Ammon's horn (tissue), 1 donor: Measurements from ENCODE around the gene NHEJ1.
A peak's percentile ranks its signal among the peaks of the same experiment; 100 is the strongest.

Experiments
- DNase-seq: peaks from one replicate; pipeline ENCODE4 v3.0.0-alpha.2; 2016; ENCODE audit warnings: low spot score

Gene NHEJ1

DNA sequence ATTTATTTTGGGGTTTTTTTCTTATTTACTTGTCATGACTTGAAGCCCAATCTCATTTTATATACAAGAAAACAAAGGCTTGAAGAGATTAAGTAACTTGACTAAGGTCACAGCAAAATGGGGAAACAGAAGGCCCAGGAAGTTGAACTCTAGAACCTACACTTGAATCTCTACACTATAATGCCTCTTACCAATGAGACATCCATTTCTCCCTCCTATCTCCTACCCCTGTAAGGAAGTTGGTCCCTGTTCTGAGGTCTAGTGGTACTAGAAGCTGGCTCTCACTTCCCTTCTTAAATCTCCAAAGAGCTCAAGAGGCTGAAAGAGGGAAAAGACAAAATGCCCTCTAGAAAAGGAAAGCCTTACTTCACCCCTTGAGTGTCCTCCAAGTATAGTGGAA, 74.4 kb downstream of the NHEJ1 start:
- no peak for DNase-seq

DNA sequence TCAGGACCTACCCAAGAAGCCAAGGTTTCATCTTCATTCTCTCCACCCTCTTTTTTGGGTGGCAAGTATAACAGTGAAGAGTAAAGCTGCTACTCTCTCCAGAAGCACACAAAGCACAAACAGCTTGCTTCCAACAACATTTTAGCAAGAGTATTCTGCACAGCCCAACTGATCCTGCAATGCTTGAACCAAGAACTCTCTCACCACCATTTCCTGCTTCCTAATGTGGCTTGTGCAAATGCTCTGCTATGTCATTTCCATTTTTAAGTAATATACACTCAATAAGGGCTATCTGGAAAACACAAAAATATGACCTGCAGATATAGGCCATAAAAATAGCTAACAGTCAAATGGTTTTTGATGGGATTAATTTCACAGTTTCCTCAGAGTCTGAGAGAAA, 75.8 kb downstream of the NHEJ1 start:
- DNase-seq, result no peak

DNA sequence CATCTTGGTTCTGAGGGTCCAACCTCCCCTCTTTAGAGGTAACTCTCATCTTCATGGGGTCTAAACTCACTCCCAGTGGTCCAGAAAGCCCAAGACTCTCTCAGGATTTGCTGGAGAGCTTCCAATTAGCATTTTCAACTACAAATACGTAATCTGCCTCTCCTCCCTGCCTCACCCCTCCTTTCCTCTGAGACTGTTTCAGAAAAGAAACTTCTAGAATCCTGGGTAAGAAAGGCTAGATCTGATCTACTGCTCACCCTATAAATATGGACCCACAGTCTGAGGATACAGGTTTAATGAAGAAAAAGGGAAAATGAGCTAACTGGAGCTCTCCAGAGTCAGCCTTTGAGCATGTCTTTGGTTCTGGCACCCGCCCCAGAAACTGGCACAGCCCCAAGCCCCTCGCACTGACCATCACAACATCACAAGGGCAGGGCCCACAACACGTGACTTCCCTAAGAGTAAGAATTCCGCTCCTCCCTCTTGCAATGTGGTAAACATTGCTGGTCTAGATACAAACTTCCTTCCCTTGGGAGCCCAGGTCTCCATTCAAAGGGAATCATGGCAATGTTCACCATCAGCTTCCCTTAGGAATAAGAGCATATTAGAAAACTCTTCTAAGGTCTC, 78.2 kb downstream of the NHEJ1 start:
- DNase-seq, result no peak

DNA sequence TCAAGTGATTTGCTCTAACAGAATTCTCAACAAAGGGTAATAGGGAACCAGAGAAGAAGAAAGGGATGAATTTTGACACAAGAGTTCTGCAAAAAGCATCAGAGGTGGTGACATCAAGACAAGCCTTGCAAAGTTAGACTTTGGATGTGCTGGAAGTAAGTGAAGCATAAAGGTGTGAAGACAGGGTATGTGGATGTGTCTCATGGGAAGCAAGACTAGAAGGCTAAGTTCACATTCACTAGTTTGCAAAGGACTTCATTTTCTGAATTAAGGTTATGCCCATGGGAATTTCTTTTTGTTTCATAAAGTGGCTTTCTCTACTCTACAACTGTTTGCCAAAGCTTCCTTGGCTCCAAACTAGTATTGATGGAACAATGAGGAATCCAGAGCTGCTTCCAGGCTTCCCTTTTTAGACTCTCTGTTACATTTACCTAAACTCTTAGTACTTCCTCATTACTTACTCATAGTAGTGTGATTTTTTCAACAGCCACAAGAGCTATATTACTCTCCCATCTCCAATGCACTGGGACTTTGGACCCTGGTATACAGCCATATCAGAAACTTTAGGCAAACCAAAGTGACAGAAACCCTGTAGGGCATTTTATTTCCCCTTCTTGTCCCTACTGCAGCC, 78.8 kb downstream of the NHEJ1 start:
- no peak for DNase-seq

DNA sequence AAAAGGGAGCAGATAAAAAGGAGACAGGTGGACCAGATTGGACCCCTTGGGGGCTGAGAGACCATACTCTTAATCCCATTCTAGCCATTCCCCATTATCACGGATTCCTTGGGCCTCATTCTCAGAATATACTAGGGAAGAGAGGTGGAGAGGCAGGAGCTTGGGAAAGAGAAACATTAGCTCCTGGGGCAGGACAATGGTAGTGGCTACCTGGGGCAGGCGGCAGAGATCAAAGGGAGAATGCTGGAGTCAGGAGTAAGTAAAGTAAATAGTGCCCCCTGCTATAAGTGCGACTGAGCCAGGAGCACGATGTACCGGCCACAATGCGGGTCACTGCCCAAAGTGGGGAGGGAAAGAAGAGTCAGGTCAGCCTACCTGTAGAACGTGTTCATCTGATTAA, 79.5 kb downstream of the NHEJ1 start:
- DNase-seq, result no peak

DNA sequence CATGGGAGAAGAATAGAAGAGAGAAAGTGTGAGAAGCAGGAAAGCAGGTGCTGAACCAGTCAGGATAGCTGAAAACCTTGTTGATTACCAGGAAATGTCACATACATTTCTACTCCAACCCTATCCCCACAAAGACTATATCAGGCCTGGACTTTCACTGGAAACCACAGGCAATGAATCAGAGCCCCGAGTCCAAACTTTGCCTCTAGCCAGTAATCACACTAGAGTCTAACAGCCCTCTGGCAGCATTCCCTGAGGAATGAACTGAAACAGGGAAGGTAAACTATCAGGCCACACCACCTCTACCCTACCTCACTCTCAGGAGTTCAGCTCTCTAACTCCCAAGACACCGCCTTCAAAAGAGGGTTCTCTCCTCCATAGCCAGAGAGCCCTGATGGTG, 81.2 kb downstream of the NHEJ1 start:
- DNase-seq, result no peak

DNA sequence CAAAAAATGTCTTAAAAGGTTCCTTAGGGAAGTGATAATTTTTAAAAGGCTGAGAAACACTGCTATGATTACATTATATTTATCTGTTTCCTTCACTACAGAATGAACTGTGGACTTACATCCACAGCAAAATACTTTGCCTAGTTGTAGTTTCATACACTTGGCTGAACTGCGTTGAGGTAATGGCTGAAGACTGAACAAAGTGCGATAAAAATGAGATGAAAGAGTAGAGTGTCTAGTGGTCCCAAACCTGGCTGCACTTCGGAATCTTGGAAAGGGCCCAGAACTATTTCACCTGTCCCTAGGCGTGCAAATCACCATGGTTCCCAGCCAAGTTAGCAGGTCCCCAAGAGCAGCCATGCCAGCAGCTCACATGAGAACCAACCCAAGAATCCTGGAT, 81.7 kb downstream of the NHEJ1 start:
- no peak for DNase-seq

DNA sequence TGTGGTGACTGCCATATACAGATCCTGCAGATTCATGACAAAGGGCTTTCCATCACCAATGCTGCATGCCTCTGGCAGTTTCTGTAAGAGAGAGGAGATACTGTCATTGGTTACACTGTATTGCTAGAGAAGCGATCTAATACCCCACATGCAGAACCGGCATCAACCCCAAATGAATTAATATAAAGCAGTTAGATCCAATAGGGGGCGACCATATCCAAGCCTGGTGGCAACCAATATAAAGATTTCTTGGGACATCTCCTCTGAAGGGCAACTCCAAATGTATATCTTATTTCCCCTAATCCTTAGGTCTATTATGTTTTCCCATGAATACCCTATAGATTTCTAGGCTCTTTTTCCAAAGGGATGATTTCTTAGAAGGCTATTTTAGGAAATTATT, 82.5 kb downstream of the NHEJ1 start:
- DNase-seq, result no peak

DNA sequence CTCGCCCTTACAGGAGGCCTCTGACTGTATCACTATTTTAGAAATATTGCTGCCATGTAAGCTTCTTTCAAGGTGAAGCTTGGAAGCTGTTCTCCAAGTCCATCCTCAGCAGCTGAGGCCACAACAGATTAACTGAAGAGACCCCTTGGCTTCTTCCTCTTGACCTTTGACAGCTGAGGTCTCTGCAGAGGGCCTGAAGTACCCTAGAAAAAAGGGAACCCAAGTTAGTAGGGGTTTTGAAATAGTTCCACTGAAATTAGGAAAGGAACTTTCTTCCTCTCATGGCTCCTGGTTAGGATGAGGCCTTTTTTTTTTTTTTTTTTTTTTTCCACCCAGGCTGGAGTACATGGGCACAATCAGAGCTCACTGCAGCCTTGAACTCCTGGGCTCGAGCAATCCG, 84.4 kb downstream of the NHEJ1 start:
- DNase-seq, result no peak

DNA sequence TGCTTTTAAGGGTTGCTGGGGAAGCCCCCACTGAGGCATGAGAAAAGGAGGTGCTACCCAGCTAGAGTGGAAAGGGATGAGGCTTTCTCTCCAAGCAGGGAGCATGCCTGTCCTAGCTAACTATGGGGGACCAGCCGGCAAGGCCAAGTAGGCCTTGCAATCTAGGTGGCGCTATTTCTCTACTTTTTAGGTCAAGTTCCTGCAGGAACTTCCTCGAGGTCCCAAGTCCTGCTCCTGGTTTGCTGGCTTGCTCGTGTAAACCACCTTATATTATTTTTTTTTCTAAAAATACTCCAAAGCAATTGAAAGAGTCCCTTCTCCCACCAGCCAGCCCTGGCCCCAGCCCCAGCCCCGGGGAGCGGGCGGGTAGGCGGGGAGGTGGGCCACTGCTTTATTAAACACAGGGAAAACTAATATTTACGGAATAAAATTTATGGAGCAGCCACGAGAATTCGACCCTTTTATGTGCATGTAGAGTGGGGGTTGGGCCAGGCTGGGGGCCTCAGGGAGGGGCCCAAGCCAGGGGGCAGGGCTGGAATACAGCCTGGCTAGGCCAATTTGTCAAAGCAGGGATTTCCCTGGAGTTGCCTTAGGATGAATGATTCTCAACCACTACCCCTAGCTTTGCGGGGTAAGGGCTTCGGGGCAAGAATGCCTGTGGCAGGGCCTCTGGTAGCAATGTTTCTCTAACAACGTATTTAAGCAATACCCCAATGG, 87.0 kb downstream of the NHEJ1 start:
- DNase-seq, result peak; percentile 37

DNA sequence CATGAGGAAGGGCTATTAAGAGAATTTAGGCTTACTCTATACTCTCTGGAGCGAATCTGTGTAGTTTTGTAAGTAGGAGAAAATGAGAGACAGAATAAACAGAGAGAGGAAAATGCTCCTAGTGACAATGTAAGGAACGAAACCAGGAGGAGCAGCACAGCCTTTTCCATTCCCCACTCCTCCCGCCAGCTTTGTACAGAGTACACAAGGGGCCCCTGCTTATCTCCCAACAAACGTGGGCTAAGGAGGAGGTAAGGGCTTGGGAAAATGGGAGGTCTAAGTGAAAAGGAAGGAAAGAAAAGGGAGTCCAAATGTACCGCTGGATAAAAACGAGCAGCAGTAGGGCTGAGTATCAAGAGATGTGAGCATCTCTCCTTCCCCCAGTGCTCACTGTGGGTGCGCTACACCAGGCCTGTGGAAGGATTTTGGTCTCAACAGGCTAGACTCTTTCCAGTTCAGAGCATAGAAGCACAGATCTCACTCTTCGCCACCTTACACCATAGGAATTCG, 87.8 kb downstream of the NHEJ1 start:
- DNase-seq, result no peak

DNA sequence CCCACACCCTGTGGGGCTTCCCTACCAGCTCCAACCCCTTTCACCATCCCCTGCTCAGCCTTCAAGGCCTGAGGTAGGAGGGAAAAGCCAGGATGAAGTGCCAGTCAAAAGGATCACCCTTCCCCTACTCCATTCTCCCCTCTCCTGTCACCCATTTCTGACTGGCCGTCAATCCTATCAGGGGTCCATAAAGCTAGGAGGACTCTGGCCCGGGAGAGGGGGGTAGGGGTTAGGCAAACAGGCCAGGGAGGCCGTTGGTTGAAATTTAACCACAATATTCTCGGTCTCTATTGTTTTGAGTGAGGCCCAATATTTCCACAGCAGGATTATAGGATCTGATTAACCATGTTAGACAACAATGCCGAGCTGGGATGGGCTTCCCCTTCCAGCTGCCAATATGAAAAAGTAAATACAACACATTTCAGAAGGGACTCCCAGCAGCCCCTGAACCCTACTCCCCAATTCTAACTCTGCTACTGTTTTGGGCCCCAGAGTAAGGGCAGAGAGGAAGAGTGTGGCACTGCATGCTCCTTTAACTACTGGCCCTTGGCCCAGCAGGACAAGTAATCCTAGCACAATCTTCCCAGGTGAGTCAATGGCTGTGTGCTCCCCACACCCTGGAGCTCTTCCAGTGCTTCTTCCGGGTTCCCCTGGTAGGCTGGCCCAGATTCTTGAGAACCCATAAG, 89.3 kb downstream of the NHEJ1 start:
- DNase-seq, result no peak

DNA sequence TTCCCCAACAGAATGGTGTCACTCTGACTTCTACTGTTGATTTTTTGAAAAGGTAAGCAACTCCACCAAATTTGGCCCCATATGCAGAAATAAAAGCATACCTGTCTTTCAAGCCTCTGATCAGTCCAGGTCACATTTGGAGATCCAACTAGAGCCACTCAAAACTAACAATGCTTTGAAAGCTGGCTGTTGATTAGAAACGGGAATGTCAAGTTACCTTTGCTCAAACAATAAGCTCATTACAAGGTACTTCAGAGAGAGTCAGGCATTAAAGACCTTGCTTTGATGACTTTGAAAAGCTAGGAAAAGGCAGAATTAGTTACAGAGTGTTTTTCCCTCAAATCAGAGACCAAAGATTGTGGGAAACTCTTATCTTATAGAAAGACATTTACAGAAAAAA, 95.1 kb downstream of the NHEJ1 start:
- no peak for DNase-seq

DNA sequence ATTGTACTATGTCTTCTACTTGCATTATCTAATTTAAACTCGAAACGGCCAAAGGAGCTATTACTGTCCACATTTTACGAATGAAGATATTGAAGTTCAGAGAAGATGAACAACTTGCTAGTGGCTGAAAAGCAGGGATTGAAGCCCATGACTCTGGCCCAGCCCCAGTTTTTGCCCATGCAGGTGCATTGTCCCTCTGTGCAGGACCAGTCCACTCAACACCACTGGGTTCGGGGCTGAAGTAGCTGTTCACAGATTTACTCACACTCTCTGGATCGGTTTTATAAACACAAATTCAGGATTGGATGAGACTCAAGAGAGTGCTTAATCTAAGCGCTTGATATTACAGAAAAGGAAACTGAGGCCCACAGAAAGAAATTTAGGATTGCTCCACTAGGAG, 98.5 kb downstream of the NHEJ1 start:
- no peak for DNase-seq

DNA sequence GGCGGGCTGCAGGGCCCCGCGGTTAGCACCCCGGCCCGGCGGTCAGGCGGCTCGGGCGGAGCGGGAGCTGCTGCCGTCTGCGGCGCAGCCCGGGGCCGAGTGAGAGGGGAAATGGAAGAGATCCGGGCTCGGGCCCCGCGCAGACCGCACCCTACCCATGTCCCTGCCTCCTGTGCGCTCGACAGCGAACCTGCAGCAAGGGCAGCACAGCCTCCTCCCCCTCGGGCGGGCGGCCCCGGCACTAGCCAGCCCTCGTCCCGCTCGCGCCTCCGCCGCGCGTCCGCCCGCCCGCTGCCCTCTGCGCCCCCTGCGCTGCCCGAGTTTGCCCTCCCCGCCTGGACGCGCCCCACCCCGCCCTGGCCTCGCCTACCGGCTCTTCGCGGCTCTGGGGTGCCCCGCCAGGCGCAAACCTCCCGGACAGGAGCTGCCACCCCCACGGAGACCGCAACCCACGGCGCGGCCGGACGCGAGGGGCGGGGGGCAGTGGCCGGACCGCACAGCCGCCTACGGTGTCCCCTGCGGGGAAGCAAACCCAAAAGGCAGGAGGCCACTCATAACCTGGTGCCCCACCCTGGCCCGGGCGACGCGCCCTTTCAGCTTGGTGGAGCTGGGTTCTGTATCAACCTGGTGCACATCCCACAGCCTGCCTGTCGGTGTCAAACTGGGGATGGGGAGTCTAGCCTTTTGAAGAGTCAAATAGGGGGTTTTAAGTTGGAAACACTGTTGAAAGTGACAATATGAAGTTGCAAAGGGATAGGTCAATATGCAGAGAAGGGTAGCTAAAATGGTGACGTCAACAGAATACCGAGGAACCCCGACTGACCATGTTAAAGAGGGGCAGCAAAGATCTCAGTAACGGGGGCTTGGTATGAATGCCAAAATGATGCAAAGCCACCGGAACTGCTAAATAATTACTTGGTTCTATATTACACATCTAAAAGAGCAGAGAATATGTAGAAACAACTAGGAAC, 99.5 kb downstream of the NHEJ1 start, which contains the start of gene IHH:
TSS of gene IHH (minus strand) at position 101 of the 971 bp plus-strand sequence. CDS start 454 bp downstream, outside the sequence.
- no peak for DNase-seq

DNA sequence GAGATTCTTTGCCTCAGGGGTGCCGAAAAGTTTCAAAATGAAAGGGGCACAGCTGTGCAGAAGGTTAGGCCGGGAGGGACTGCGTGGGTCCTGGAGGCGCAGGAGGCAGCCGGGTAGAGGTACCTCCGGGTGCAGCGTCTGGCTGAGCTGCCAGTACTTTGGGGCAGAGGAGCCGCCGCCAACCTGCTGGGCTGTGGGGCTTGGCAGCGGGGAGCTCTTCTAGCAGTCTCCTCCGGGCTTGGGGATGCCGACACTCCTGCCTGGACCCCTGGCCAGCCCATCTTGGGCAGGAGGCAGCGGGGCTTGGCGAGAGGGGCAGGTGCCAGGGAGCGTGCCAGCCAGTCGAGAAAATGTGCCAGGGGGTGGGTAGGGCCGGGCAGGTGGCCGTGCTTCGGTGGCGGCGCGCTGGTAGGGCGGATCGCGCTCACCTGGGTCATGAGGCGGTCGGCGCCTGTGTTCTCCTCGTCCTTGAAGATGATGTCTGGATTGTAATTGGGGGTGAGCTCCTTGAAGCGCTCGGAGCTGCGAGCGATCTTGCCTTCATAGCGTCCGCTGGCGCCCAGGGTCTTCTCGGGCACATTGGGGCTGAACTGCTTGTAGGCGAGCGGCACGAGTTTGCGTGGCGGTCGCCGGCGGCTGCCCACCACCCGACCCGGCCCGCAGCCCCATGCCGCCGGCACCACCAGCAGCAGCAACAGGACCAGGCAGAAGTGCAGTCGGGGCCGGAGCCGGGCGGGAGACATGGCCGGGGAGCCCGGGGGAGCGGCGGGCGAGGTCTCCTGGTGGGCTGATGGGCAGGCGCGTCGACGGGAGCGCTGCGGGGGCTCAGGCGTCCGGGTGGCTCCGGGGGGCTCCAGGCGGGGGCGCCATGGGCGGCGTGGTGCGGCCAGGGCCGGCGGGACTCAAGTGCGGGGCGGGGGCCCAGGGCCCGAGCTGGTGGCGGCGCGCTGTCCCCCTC, 100.6 kb downstream of the NHEJ1 start:
- DNase-seq, result no peak

DNA sequence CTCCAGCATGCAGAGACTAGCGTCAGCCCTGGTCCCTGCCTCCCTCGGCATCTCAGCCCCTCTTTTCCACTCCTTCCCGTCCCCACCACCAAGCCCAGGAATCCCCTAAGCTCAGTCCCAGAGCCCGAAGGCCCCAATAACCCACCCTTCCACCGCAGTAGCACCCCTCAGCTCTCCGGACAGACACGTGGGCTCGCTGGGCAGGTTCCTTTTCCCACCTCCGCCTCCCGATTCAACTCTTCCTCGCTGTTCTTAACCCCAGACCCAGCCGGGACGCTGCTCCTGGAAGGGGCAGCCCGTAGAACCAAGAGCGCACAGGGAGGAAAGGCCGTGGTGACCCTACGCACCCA, 101.3 kb downstream of the NHEJ1 start:
- DNase-seq, result no peak

DNA sequence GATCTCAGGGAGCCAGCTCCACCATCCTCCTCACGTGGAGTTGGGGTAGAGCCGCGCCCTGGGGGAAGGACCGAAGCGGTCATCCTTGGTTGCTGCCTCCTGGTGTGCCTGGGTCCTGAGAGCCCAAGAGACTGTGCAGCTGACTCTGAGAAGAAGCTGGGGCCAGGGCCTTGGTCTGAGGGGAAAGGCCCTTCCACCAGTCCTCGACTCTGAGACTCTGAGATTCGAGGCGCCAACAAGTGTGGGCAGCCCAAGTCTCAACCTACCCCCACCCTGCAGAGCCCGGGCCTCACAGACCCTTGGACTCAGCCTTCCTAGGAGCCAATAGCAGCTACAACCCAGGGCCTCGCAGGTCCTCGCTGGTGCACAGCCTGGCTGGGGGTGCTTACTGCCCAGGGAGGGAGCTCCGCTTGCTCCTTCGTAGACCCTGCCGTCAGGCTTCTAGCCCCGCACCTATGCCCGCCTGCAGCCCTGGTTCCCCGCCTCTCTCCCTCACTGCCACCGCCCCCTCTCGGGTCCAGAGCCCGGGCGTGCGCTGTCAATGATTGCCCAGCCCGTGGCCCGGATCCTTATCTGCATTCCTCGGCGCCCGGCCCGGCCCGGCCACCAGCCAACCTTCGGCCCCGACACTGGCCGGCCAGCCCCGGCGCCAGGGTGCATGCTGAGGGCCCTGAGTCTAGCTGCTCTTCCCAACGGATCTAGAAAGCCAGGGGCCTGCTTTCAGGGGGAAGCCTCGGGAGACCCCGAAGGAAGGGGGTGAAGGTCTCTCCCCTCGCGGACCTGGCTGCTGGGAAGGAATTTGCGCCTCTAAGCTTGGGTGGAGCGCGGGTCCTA, 101.9 kb downstream of the NHEJ1 start:
- DNase-seq, result no peak
